ENCODE data around the gene LCN12.

Gene LCN12

GRCh38 chr9:136983656-136984314, 31.7 kb downstream of the LCN12 start:
- TF ChIP-seq GATA3 (IDR thresholded peaks at IDR 0.05; ENCODE audit: low read depth, low read length) (no peak), GATA2 (IDR thresholded peaks at IDR 0.05; ENCODE audit: low read depth, low read length) (no peak)

GRCh38 chr9:136984464-136985026, 32.5 kb downstream of the LCN12 start:
- TF ChIP-seq GATA2 (IDR thresholded peaks at IDR 0.05; ENCODE audit: low read depth, low read length) = no peak
- no peak for TF ChIP-seq GATA3 (IDR thresholded peaks at IDR 0.05; ENCODE audit: low read depth, low read length)

GRCh38 chr9:136985027-136985602, 33.0 kb downstream of the LCN12 start:
- TF ChIP-seq GATA2 (IDR thresholded peaks at IDR 0.05; ENCODE audit: low read depth, low read length) (no peak), GATA3 (IDR thresholded peaks at IDR 0.05; ENCODE audit: low read depth, low read length) (no peak)

- TF ChIP-seq GATA2 (IDR thresholded peaks at IDR 0.05; ENCODE audit: low read depth, low read length) = no peak
- TF ChIP-seq GATA3 (IDR thresholded peaks at IDR 0.05; ENCODE audit: low read depth, low read length) = no peak
Observed at GRCh38 chr9:136985853-136986252, 33.8 kb downstream of the LCN12 start.

- TF ChIP-seq GATA3 (IDR thresholded peaks at IDR 0.05; ENCODE audit: low read depth, low read length) (no peak), GATA2 (IDR thresholded peaks at IDR 0.05; ENCODE audit: low read depth, low read length) (no peak)
Observed at GRCh38 chr9:136988872-136989271, 36.8 kb downstream of the LCN12 start.

- no peak for TF ChIP-seq GATA3 (IDR thresholded peaks at IDR 0.05; ENCODE audit: low read depth, low read length)
Observed at GRCh38 chr9:136990242-136990911, 38.3 kb downstream of the LCN12 start.

- TF ChIP-seq GATA3 (IDR thresholded peaks at IDR 0.05; ENCODE audit: low read depth, low read length) (no peak), GATA2 (IDR thresholded peaks at IDR 0.05; ENCODE audit: low read depth, low read length) (no peak)
Observed at GRCh38 chr9:136991993-136992818, 40.1 kb downstream of the LCN12 start, which contains the start of gene PAXX. Gene PAXX, plus strand, starts transcription at chr9:136992422. Its CDS starts 22 bp downstream, at chr9:136992444.

GRCh38 chr9:136992819-136993369, 40.8 kb downstream of the LCN12 start:
- TF ChIP-seq GATA3 (IDR thresholded peaks at IDR 0.05; ENCODE audit: low read depth, low read length) (no peak), GATA2 (IDR thresholded peaks at IDR 0.05; ENCODE audit: low read depth, low read length) (no peak)

- no peak for TF ChIP-seq GATA3 (IDR thresholded peaks at IDR 0.05; ENCODE audit: low read depth, low read length)
- TF ChIP-seq GATA2 (IDR thresholded peaks at IDR 0.05; ENCODE audit: low read depth, low read length) = no peak
Observed at GRCh38 chr9:136994180-136994887, 42.3 kb downstream of the LCN12 start.

GRCh38 chr9:136994888-136995230, 42.8 kb downstream of the LCN12 start:
- no peak for TF ChIP-seq GATA3 (IDR thresholded peaks at IDR 0.05; ENCODE audit: low read depth, low read length)
- TF ChIP-seq GATA2 (IDR thresholded peaks at IDR 0.05; ENCODE audit: low read depth, low read length) = no peak

GRCh38 chr9:136995362-136995761, 43.3 kb downstream of the LCN12 start:
- TF ChIP-seq GATA3 (IDR thresholded peaks at IDR 0.05; ENCODE audit: low read depth, low read length) (no peak), GATA2 (IDR thresholded peaks at IDR 0.05; ENCODE audit: low read depth, low read length) (no peak)

- no peak for TF ChIP-seq GATA2 (IDR thresholded peaks at IDR 0.05; ENCODE audit: low read depth, low read length)
- TF ChIP-seq GATA3 (IDR thresholded peaks at IDR 0.05; ENCODE audit: low read depth, low read length) = no peak
Observed at GRCh38 chr9:136995772-136996311, 43.8 kb downstream of the LCN12 start.

Data from SH-SY5Y (cell line).